Spleen (tissue), 11 donors: ENCODE results near the gene SLC24A3. TPM values are rescaled to one million over a fixed set of nuclear protein-coding genes. Genes with fewer than 3 reads are reported as not detected.

Experiments used
- DNase-seq: peaks from one replicate; pipeline ENCODE4 v3.0.0-alpha.2; 2020
- H3K27ac ChIP-seq, 8 donors: fragments of 200-600 bp; sonication (generic) in 7 of 8; 1 replicate in 4 of 8; 2 replicates in 4 of 8; pipeline versions ENCODE4 v1.5.0 to v1.8.0; 2016 to 2021; ENCODE audit warnings: inconsistent platforms in 4 of 8, mild to moderate bottlenecking in 4 of 8, moderate library complexity in 1 of 8
- H3K27me3 ChIP-seq, 7 donors: fragments of 200-600 bp; sonication (generic) in 6 of 7; replicated peaks in 1 of 7; 1 replicate in 4 of 7; 2 replicates in 3 of 7; pipeline versions ENCODE4 v1.5.0 to v1.8.0; 2016 to 2021; ENCODE audit warnings: inconsistent platforms in 3 of 7, mild to moderate bottlenecking in 1 of 7
- H3K36me3 ChIP-seq, 6 donors: fragments of 200-600 bp; sonication (generic) in 5 of 6; 1 replicate in 4 of 6; 2 replicates in 2 of 6; pipeline versions ENCODE4 v1.5.0 to v1.8.0; 2016 to 2021; ENCODE audit warnings: inconsistent platforms in 2 of 6
- H3K4me1 ChIP-seq, 6 donors: fragments of 200-600 bp; sonication (generic) in 5 of 6; 1 replicate in 3 of 6; 2 replicates in 3 of 6; pipeline versions ENCODE4 v1.5.0 to v1.8.0; 2016 to 2021; ENCODE audit warnings: inconsistent platforms in 3 of 6
- H3K4me3 ChIP-seq, 8 donors: fragments of 200-600 bp; sonication (generic) in 7 of 8; 1 replicate in 4 of 8; 2 replicates in 4 of 8; pipeline versions ENCODE4 v1.5.0 to v1.8.0; 2016 to 2021; ENCODE audit warnings: inconsistent platforms in 4 of 8, mild to moderate bottlenecking in 4 of 8, moderate library complexity in 2 of 8
- H3K9me3 ChIP-seq, 8 donors: fragments of 200-600 bp; sonication (generic) in 7 of 8; 1 replicate in 4 of 8; 2 replicates in 4 of 8; pipeline versions ENCODE4 v1.5.0 to v1.8.0; 2016 to 2021; ENCODE audit warnings: inconsistent platforms in 4 of 8
- CTCF ChIP-seq, 11 experiments: fragments of 200-600 bp in 7 of 11; fragments of 450-650 bp in 4 of 11; sonication (generic) in 4 of 11; IDR thresholded peaks in 8 of 11; conservative IDR thresholded peaks in 3 of 11; 1 replicate in 7 of 11; 2 replicates in 4 of 11; pipeline versions ENCODE4 v1.4.0 to v1.8.0; 2016 to 2021; ENCODE audit warnings: antibody characterized with exemption in 11 of 11, inconsistent platforms in 4 of 11, mild to moderate bottlenecking in 1 of 11
- POLR2A ChIP-seq, 3 donors: fragments of 450-650 bp; IDR thresholded peaks; one replicate each; pipeline ENCODE4 v1.5.1; 2017; ENCODE audit warnings: antibody characterized with exemption in 3 of 3, mild to moderate bottlenecking in 1 of 3
- POLR2AphosphoS5 ChIP-seq, 3 donors: sonication (generic); formaldehyde crosslinking; IDR thresholded peaks; one replicate each; pipeline ENCODE4 v1.5.1; 2017; ENCODE audit warnings: antibody characterized with exemption in 3 of 3
- WGBS, 5 donors: extraction: QIAGEN DNeasy Blood & Tissue Kit in 3 of 5; methylation state at CpG; one replicate each; pipeline versions ENCODE4 v1.1.5 to v1.1.7; 2013 to 2018; 5-methylcytosine and 5-hydroxymethylcytosine counted together
- intact Hi-C: fragments of 100-400 bp; cut with DNase I; formaldehyde crosslinking; loops from one replicate; pipeline ENCODE4 v1.15.0; 2023; ENCODE audit warnings: low total_unique reads
- polyA plus RNA-seq, 3 donors: library from polyadenylated mRNA; stranded (reverse); fragments of 200-250 nt; gene quantifications; one replicate each; pipeline ENCODE4 v1.2.1, GENCODE V29; 2013
- total RNA-seq, 7 donors: library from RNA; depleted of rRNA in 3 of 7; stranded (reverse); fragments of >200 nt in 3 of 7; fragmentation: NEBNext Ultra II Directional in 4 of 7; extraction: Animal tissue kit (Norgen Biotek cat#: 25700) in 4 of 7; gene quantifications; one replicate each; pipeline versions ENCODE4 v1.1.0 to v1.2.1, GENCODE V29; 2016 to 2021
- donor health status: healthy with polysubstance abuse.
- donor health status: DM: no; HTN: no; CAD: no; lungs with moderate emphysema.
- donor health status: DM: no; HTN: no; CAD: no.
- donor health status: Bipolar disorder and iron deficiency.
- donor health status: healthy.
- donor health status: DM: no; HTN: no; CAD: no.
- donor health status: DM: yes; HTN: yes; CAD: no.

Gene SLC24A3
- total and polyA plus RNA-seq, 10 donors = 0.37 to 3.9 (median 2.6) TPM

GRCh38 chr20:19414600-19414999 is 202.2 kb downstream of the SLC24A3 start:
- Histone ChIP-seq H3K27ac (no peak overlapping the region), H3K27me3 (no peaks in the 10 kb centered on the region), H3K4me3 (no peak overlapping the region), H3K9me3 (no peaks in the 10 kb centered on the region), H3K4me1 (no peaks in the 10 kb centered on the region), H3K36me3 (no peaks in the 10 kb centered on the region)
- WGBS, 5 donors = 64 to 86% (median 67%) methylated on average over 1 of the region's 1 CpG
- intact Hi-C loops = no loop called here
- DNase-seq = no peak
- TF ChIP-seq POLR2A (IDR thresholded peaks at IDR 0.05) = no peak
- no peak for TF ChIP-seq CTCF (IDR thresholded peaks at IDR 0.05 in 8 of 11, conservative IDR thresholded peaks at IDR 0.05 in 3 of 11)
- TF ChIP-seq POLR2AphosphoS5 (IDR thresholded peaks at IDR 0.05) = no peak

GRCh38 chr20:19415786-19416185 is 203.3 kb downstream of the SLC24A3 start:
- WGBS, 5 donors = 69 to 93% (median 77%) methylated on average over 1 of the region's 1 CpG
- Histone ChIP-seq H3K4me1 (no peaks in the 10 kb centered on the region), H3K9me3 (no peaks in the 10 kb centered on the region), H3K27ac (no peak overlapping the region), H3K36me3 (no peaks in the 10 kb centered on the region), H3K4me3 (no peak overlapping the region), H3K27me3 (no peaks in the 10 kb centered on the region)
- DNase-seq = no peak
- TF ChIP-seq POLR2A (IDR thresholded peaks at IDR 0.05) (no peak), CTCF (IDR thresholded peaks at IDR 0.05 in 8 of 11, conservative IDR thresholded peaks at IDR 0.05 in 3 of 11) (no peak), POLR2AphosphoS5 (IDR thresholded peaks at IDR 0.05) (no peak)
- intact Hi-C loops = no loop called here

DNA sequence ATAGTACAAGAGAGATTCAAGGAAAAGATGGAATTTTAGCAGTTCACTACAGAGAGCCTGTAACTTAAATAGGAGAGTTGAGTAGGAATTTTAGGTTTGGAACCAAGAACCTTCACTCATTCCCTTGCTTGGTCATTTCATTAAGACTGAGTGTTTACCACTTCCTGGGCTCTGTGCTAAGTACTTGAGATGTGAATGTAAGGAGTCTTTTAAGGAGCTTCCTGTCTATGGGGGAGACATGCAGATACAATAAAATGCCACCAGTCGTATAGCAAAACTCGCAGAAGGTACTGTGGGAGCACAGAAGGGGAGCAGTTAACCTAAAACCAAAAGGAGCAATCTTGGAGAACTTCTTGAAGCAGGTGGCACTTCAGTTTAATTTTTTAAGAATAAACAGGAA is 204.2 kb downstream of the SLC24A3 start:
- intact Hi-C loops = no loop called here
- Histone ChIP-seq H3K27me3 (no peaks in the 10 kb centered on the region), H3K27ac (no peak overlapping the region), H3K36me3 (no peaks in the 10 kb centered on the region), H3K4me1 (no peaks in the 10 kb centered on the region), H3K4me3 (no peak overlapping the region), H3K9me3 (peaks cover 0 to 3% (median 0%) of the 10 kb centered on the region in 8 donors)
- 82 to 91% (median 86%) methylated on average over 2 of the region's 2 CpGs for WGBS, 5 donors
- DNase-seq = no peak
- TF ChIP-seq POLR2A (IDR thresholded peaks at IDR 0.05) (no peak), CTCF (IDR thresholded peaks at IDR 0.05 in 8 of 11, conservative IDR thresholded peaks at IDR 0.05 in 3 of 11) (no peak), POLR2AphosphoS5 (IDR thresholded peaks at IDR 0.05) (no peak)

- H3K4me1 ChIP-seq = no peaks in the 10 kb centered on the region
- no peak for TF ChIP-seq POLR2AphosphoS5 (IDR thresholded peaks at IDR 0.05)
- TF ChIP-seq POLR2A (IDR thresholded peaks at IDR 0.05) = no peak
- TF ChIP-seq CTCF (IDR thresholded peaks at IDR 0.05 in 8 of 11, conservative IDR thresholded peaks at IDR 0.05 in 3 of 11) = no peak
- WGBS, 5 donors = 46 to 68% (median 60%) methylated on average over 4 of the region's 4 CpGs
- DNase-seq = no peak
- no peaks in the 10 kb centered on the region for H3K36me3 ChIP-seq
- peaks cover 0 to 6% (median 0%) of the 10 kb centered on the region in 8 donors for H3K9me3 ChIP-seq
- H3K27ac ChIP-seq = no peak overlapping the region
- intact Hi-C loops = no loop called here
- H3K4me3 ChIP-seq = no peak overlapping the region
- H3K27me3 ChIP-seq = no peaks in the 10 kb centered on the region
Measured at GRCh38 chr20:19419396-19419795, 207.0 kb downstream of the SLC24A3 start.
